Left renal cortex interstitium (tissue), 4 donors: Measurements from ENCODE around the gene ADPRHL1. TPM values are rescaled to one million over a fixed set of nuclear protein-coding genes. Genes with fewer than 3 reads are reported as not detected.
"Not testable (repeated sequence)": the region's sequence is repeated elsewhere in the genome, so short reads cannot be mapped to it uniquely, and the experiment has no call there.

Experiments
- DNase-seq, 4 donors: peaks; one replicate each; pipeline ENCODE4 v3.0.0-alpha.2; 2013; ENCODE audit warnings: low read depth in 4 of 4, low spot score in 2 of 4, missing footprints in 1 of 4
- polyA plus RNA-seq, 4 donors: library from polyadenylated mRNA; unstranded; fragments of 120-200 nt; gene quantifications; one replicate each; pipeline ENCODE4 v1.2.1, GENCODE V29; 2013; ENCODE audit not compliant: insufficient read length in 4 of 4

Gene ADPRHL1
- polyA plus RNA-seq, 4 donors, result 3.1 to 6.1 (median 4.7) TPM

DNA sequence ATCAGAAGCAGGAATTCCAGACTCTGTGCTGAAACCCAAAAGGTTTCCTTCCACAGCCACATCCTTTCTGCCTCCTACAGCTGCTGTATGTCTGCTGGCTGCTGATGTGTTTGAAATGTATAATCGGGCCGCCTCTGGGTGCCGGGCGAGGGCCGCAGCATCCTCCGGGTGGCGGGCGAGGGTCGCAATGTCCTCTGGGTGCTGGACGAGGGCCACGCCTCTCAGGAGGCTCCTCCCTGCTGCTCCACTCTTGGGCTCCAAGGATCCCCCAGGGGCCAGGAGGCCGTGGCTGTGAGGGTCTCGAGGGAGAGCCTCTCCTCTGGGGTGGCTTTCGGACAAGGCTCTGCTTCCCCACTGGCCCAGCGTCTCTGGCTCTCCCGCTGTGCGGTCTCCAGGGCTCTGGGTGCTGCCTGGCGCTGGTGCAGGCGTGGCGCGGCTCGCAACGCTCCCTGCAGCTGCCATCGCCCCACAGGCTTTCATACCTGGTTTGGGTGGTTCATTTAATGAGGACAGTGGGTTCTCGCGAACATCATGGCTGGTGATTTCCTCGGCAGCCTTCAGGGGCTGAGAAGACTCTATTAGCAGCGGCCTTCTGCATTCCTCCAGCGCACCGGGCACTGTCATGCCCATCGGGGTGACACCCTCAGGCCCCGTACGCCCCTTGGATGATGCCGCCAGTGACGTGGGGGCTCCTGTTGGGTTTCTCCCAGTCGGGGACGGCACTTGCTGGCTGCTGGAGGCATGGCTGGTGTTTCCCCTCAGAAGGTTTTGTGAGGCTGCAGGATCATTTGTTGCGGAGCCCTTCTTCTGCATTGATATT, 47.6 kb downstream of the ADPRHL1 start:
- no peak for DNase-seq

DNA sequence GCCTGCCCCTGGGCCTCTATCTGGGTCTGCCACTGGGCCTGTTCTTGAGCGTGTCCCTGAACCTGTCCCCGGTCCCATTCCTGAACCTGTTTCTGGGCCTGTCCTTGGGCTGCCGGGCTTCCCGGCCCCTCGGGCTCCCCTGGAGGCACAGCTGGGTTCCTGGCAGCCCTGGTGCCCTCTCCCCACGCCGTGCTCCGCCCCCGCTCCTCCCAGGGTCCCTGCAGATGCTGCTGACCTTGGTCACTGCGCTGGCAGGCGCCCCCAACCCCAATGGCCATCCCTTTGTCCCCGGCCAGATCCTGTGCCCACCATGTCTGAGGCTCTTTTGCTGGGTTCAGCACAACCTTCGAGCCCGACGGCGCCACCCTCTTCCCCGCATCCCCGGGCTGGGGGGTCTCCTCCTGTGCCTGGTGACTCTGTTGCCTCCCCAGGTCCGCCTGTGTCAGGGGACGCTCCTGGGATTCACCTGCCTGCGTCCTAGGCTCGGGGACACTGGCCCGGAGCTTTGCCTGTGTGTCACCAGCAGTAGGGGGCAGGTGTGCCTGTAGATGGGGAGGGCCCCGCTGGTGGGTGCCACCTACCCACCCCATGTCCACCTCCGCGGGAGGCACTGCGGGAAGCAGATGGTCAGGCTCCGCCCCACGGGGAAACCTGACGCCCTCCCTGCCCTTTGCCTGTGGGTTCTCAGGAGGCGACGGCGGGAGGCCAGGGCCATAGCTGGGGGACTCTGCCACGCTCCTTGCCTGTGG, 48.4 kb downstream of the ADPRHL1 start:
- DNase-seq, result no peak

DNA sequence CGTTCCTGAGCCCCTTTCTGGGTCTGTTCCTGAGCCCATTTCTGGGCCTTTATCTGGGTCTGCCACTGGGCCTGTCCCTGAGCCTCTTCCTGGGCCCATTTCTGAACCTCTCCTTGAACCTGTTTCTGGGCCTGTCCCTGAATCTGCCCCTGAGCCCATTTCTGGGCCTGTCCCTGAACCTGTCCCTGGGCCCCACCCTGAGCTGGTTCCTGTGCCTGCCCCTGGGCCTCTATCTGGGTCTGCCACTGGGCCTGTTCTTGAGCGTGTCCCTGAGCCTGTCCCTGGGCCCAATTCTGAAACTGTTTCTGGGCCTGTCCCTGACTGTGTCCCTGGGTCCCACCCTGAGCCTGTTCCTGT, 48.9 kb downstream of the ADPRHL1 start:
- DNase-seq, result no peak

DNA sequence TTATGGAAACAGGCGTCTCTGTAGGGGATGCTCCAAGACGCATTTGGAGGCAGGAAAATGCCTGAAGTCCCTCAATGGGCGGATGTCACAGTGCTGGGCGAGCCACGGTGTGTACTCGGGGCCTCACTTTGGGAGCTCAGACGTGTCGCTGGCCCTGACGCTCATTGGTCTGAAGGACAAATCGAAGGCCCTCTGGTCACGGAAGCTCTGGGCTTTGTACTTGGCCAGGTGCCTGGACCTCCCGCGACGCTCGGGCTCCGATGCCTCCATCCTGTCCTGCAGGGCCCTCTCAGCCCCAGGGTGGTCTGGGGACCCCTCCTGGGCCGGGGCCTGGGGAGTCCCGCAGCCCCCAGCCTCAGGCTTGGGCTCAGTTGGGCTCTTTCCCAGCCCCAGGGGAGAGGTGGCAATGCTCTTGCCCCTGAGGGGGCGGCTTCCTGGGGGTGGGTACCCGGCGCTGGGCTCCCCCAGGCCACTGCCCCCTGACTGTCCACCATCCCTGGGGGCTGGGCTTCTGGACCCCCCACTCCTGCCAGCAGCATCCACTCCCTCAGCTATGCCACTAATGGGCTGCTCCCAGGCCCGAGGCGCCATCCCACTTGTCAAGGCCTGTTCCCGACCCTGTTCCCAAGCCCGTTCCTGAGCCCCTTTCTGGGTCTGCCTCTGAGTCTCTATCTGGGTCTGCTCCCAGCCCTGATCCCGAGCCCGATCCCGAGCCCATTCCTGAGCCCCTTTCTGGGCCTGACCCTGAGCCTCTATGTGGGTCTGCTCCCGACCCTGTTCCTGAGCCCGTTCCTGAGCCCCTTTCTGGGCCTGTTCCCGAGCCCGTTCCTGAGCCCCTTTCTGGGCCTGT, 49.8 kb downstream of the ADPRHL1 start:
- no peak for DNase-seq

DNA sequence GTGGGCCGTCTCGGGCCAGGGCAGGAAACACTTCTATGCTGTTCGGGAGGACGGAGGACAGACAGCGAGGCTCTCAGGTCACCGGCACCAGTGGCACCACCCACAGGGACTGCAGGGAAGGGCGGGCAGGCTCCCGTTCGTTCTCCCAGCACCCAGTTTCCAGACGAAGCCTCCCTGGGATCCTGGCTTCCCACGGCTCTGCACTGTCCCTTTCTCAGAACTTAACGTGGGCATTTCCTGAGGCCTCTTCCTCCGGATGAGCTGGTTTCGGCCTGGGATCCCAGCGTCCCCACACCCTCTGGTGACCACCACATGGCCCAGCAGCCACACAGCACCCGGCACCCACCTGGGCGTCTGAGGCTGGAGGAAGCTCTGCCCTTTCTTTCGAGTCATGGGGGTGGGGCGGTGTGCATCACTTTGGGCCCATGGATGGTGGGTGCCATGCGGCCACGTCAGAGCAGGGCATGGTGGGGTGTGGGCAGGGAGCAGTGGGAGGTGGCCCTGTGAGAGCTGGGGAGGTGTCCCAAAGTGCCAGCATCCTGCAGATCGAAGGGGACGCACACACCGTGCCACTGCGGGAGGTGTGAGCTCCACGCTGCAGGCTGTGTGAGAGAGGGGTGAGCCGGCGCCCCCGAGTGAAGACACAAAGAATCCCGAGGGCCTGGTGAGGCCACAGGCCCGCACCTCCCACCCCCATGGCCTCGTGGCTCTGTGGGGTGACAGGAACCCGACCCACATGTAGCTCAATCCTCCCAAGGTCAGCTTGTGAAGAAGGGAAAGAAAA, 50.6 kb downstream of the ADPRHL1 start:
- no peak for DNase-seq

DNA sequence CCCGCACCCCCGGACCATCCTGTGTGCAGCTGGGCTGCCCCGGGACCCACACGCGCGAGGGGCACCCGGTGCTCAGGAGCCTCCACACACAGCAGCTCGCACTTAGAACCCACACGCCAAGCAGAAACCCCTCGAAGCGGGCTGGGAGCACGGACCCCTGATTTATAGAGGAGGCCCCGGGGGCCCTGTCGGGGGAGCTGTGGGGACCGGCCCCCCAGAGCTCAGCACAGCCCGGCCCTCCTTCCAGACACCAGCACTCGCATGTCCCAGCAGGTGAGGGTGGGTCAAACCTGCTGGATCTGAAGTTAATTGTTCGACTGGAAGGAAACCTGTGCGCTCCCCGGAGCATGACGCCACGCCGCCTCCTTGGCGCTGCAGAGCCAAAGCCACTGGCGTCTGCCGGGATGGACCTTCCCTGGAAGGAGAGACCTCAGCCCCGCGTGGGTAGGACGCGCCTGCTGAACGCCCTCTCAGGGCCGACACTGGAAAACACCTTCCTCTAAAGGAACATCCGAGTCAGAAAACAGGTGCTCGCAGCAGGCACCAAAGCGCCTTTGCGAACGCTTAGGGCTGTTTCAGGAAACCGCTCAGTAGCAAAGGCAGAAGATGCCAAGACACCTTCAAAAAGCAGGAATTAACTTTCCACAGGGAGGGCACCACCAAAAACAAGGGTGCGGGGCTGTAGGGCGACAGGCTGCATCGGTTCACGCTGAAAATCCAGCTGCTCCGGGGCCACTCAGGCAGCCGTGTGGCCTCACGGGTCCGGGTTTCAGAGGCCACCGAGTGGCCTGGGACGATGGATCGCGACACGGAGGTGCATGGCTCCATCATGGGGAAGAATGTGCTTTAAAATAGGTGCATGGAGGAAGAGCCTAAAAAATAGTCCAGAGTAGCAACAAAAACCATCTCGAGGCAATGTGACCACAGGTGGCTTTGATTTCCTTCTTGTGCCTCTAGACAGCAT, 51.6 kb downstream of the ADPRHL1 start:
- DNase-seq, result no peak

DNA sequence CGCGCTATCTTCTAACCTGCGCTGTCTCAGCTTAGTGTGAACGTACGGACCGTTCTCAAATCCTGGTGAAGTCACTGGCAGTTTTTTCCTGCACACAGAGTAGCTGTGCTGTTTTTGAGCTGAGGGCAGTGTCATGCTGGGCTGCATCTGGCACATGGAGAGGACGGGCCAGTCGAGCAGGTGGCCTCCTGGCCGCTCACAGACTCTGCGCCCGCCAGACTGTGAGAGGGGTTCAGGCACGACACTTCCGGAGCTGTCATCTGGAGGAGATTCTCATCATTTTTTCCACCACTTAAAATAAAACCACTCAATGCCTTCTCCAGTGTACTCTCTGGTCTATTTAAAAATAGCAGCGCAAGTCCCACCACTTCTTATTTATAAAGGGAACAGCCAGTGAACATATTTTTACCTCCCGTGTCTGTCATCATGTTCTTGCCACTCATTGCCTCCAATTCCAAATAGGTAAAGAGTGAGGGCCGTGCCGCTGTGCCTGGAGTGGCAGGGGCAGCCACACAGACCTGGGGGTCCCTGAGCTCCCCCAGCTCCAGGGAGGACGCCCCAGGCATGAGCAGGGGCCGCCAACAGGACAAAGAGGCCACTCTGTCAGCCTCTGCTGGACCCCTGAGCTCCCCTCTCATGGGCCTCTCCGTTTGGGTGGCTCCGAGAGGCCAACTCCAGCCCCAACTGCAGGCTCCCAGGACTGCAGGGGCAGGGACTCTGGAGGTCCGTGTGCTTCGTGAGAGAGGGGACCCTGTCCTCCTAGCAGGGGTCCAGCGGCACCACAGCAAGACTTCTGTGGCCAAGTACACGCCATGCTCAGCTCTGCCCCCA, 52.5 kb downstream of the ADPRHL1 start:
- no peak for DNase-seq

DNA sequence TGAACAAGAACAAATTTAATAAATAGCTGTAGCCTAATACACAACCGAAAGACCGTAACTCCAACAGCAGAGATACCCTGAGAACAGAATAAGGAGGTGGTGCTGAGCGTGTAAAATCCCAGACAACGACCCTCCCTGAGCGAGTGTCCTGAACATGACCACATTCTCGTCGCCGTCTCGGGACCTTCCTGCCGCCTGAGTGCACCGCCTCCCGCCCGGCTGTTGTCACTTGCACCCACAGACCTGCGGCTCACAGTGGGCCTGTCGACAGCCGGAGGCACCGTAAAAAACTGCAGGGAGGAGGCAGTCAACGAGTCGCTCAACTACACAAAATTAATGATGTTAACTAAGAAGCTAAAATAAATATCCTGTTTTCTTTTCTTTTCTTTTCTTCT, 53.5 kb downstream of the ADPRHL1 start:
- no peak for DNase-seq

DNA sequence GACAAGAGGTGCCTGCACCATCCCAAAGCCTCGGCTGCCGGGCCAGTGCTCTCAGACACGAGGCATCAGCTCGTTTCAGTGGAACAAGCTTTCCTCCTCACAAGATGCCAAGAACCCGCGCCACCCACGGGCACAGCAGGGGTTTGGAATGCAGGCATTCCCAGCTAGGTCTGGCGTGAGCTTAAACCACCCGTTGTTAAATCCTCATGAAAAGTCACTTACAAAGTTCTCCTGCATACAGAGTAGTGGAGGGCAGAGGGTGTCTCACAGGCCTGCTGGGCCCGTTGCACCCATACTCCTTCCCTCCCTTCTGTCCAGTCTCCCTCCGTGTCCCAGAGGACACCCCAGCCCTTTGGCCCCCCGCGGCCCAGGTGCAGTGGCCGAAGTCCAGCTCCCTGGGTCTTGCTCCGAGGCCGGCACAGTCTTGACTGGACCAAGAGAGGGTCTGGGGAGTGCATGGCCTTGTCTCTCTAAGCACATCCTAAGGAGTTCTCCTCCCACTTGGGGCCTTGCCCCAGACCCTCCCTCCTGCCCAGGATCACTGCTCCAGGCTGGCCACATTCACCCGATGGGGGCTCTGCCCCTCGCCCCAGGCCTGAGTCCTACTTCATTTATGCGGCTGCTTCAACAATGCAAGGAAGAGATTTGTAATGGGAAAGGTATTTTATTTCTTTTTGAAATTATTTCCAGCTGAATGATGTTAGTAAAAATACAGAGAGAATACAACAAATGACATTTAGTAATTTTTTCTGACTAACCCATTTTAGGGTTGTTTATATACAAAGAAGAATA, 54.1 kb downstream of the ADPRHL1 start:
- DNase-seq, result no peak

DNA sequence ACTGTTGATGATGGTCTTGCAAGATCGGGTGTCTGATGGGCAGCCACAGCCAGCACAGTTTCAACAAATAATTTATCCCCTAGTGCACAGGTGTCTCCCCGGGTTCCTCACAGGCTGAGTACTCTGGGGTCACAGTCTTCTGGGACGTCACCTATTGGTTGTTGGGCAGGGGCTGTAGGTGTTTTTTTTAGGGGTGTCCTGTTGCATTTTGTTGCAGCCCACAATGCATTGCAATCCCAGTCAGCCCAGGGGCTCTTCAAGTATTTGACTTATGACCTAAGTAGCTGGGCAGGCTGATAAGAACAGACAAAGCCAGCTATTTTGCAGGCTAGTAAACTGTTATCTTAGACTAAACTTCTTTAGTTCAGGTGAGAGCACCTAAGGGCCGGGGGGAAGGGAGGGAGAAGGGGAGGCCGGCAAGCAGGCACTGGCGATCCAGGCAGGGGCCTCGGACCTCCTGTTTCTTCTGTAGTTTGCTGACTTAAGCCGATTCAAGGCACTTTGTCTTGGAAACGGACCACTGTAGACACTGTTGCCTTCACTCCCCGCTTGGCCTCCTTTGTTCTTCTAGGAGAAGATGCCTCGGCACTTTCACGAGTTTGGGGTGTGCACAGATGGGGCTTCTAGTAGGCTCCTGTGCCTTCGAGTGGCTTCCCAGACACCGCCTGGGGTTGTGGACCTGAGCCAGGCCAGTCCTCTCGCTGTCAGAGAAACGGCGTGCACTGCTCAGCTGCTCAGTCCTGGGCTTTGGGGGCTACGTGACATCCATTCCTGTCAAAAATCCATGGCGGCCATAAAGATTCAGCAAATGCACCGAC, 55.5 kb downstream of the ADPRHL1 start:
- no peak for DNase-seq

DNA sequence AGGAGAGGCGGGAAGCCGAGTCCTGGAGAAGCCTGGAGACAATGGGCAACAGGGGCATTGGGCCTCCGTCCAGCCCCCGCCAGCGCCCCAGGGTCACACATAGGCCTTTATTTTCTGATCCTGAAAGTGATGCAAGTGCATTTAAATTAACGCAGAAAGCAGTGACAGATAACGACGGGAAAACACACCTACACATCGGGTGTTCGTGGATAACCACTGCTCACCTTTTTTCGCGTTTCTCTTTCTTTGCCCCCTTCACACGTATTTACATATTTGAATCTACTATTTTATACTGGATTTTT, 59.0 kb downstream of the ADPRHL1 start:
- DNase-seq, result no peak

DNA sequence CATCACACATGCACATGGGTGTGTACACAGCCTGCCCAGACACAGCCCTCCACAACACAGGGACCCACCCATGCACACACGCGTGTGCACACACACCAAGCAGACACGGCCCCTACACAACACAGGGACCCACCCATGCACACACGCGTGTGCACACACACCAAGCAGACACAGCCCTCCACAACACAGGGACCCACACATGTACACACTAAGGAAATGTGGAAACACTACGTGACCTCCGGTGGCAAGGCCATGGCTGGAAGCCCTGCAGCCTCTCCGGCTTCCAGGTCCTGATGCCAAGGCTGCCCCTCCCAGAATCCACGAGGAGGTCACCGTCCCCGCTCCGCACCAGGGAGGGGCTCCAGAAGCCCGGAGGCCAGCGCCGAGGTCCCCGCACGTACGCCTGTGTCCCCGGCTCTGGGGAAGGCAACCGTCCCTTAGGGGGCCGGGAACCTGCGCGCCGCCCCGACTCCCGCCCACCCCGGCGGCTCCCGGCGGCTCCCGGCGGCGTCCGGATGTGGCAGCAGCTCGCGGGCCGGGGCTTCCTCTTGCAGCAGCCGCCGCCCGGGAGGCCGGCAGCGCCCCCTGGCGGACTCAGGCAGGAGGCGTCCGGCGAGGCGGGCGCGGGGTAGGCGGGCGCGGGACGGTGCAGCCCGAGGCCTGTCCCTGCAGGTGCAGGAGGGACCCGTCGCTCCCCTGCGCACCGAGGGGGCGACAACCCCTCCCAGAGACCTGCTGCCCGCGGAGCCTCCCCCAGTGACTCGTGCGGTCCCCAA, 59.5 kb downstream of the ADPRHL1 start:
- DNase-seq, result peak in 1 of 4 donors; percentile 69

DNA sequence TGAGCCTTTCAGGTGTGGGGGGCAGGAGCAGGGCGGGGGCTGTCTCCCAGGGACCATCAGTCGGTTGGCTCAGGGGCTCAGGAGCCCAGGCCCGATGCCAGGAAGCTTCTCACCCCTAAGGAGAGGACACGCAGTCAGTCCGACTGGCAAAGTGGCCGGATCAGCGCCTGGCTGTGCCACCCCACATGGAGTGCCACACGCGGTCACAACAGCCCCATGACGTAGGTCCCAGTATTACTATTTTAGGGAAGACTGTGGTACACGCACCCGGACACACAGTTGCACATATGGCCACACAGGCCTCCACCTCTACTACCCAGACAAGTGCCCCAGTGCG, 60.1 kb downstream of the ADPRHL1 start:
- DNase-seq, result no peak

DNA sequence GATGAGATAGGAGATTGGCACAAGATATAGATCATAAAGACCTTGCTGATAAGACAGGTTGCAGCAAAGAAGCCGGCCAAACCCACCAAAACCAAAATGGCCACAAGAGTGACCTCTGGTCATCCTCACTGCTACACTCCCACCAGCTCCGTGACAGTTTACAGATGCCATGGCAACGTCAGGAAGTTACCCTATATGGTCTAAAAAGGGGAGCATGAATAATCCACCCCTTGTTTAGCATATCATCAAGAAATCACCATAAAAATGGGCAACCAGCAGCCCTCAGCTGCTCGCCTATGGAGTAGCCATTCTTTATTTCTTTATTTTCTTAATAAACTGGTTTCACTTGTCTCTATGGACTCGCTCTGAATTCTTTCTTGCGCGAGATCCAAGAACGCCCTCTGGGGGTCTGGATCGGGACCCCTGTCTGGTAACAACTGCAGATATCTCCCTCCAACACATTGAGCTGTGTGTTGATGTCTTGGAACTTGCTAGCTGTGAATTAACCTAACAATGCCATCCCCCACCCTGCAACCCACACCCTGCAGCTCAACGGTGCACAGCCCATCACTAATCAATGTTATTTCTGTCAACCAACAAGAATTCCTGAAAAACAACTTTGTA, 62.3 kb downstream of the ADPRHL1 start:
- DNase-seq, result no peak

DNA sequence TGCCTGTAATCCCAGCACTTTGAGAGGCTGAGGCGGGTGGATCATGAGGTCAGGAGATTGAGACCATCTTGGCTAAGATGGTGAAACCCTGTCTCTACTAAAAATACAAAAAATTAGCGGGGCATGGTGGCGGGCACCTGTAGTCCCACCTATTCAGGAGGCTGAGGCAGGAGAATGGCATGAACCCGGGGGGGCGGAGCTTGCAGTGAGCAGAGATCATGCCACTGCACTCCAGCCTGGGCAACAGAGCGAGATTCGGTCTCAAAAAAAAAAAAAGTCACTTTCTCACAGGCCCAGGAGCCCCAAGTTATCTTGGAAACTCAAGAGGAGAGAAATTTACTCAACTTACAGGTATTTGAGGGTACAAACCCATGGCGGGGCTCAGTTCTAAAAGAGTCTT, 63.7 kb downstream of the ADPRHL1 start:
- DNase-seq, result not testable (repeated sequence)

DNA sequence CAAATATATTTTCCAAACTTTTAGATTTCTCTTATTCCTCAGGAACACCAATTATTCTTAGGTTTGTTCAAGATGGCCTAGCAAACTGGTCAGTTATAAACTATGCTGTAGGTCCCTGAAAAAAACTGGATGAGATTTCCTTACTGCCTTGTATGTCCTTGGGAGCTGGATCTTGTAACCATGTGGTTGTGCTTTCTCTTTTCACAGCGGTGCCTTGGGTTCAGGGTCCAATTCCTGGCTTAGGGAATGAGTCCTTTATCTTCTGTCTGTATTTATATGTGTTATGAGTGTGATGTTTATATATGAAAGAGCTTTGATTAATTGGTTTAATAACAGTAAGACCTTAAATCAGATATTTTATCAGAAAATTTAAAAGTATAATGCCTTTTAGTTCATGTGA, 65.9 kb downstream of the ADPRHL1 start:
- no peak for DNase-seq
